Calu3 (cell line): ENCODE data around the gene IMMP1L. TPM values are rescaled to one million over a fixed set of nuclear protein-coding genes. Genes with fewer than 3 reads are reported as not detected.

ENCODE experiments used
- BruUV-seq: library from RNA; stranded (reverse); fragments of 400-500 nt; replicated peaks from 2 replicates; lab custom pipeline; 2021; lab: Mats Ljungman, UMichigan
- CTCF ChIA-PET: fragments of 300-600 bp; sonication (Branson Sonifier 250); formaldehyde crosslinking; loops from one replicate; lab custom pipeline; 2022; ENCODE audit warnings: antibody characterized with exemption; lab: Charles Lee
- DNase-seq: peaks from one replicate; pipeline ENCODE4 v3.0.0; 2022
- H3K27ac Mint-ChIP-seq: one replicate; pipeline ENCODE4 v1.8.0; 2022; ENCODE audit warnings: mixed read lengths; ENCODE audit not compliant: unreplicated experiment
- H3K27me3 Mint-ChIP-seq: one replicate; pipeline ENCODE4 v1.8.0; 2022; ENCODE audit warnings: mixed read lengths; ENCODE audit not compliant: unreplicated experiment
- H3K36me3 Mint-ChIP-seq: one replicate; pipeline ENCODE4 v1.8.0; 2022; ENCODE audit warnings: mild to moderate bottlenecking, moderate library complexity, mixed read lengths; ENCODE audit not compliant: insufficient read depth, unreplicated experiment
- H3K4me1 Mint-ChIP-seq: one replicate; pipeline ENCODE4 v1.8.0; 2022; ENCODE audit warnings: mild to moderate bottlenecking, low read depth, mixed read lengths; ENCODE audit not compliant: unreplicated experiment
- H3K4me3 Mint-ChIP-seq: one replicate; pipeline ENCODE4 v1.8.0; 2022; ENCODE audit warnings: mild to moderate bottlenecking, low read depth, moderate library complexity, mixed read lengths; ENCODE audit not compliant: unreplicated experiment
- H3K9me3 Mint-ChIP-seq: one replicate; pipeline ENCODE4 v1.8.0; 2022; ENCODE audit warnings: low read depth, mixed read lengths; ENCODE audit not compliant: unreplicated experiment
- intact Hi-C: fragments of 100-400 bp; cut with micrococcal nuclease; formaldehyde crosslinking; loops from one replicate; pipeline ENCODE4 v1.10.0; 2022; ENCODE audit not compliant: unreplicated experiment
- total RNA-seq: library from RNA; stranded (reverse); gene quantifications from 2 replicates; pipeline ENCODE4 v1.2.3, GENCODE V29; 2022
- TF ChIP-seq, protein P1 (sequence below): fragments of 200-600 bp; IDR thresholded peaks from one replicate; pipeline ENCODE4 v1.8.0; 2022; ENCODE audit warnings: antibody characterized with exemption; ENCODE audit not compliant: unreplicated experiment

Gene IMMP1L
- total RNA-seq, 1 experiment from 2014 or later: 22.9 TPM

DNA sequence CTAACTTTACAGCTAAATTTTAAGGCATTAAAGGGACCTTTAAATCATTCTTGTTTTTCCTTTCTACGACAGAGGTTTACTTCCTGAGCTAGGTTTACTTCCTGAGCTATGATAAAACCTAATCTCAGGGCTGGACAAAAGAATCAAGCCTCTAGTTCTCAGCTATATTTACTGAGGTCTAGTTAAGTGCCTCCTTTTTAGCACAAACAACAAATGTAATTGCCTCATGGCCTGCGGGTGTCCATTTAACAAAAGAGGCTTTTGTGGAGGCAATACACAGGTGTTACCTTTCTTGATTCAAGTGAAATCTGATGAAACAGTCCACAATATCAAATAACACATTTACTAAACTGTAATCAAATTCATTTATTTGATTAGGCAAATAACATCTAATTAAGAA is 67.3 kb downstream of the IMMP1L start:
- CTCF ChIA-PET: no interaction called here
- Mint-ChIP-seq H3K27ac (no peak overlapping the region), H3K27me3 (no peaks in the 10 kb centered on the region), H3K9me3 (no peaks in the 10 kb centered on the region), H3K4me3 (no peak overlapping the region), H3K4me1 (no peaks in the 10 kb centered on the region), H3K36me3 (no peaks in the 10 kb centered on the region)
- TF ChIP-seq, protein P1, sequence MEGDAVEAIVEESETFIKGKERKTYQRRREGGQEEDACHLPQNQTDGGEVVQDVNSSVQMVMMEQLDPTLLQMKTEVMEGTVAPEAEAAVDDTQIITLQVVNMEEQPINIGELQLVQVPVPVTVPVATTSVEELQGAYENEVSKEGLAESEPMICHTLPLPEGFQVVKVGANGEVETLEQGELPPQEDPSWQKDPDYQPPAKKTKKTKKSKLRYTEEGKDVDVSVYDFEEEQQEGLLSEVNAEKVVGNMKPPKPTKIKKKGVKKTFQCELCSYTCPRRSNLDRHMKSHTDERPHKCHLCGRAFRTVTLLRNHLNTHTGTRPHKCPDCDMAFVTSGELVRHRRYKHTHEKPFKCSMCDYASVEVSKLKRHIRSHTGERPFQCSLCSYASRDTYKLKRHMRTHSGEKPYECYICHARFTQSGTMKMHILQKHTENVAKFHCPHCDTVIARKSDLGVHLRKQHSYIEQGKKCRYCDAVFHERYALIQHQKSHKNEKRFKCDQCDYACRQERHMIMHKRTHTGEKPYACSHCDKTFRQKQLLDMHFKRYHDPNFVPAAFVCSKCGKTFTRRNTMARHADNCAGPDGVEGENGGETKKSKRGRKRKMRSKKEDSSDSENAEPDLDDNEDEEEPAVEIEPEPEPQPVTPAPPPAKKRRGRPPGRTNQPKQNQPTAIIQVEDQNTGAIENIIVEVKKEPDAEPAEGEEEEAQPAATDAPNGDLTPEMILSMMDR: no peak
- no peak for DNase-seq
- intact Hi-C loops: no loop called here
- BruUV-seq: no TSS peak

DNA sequence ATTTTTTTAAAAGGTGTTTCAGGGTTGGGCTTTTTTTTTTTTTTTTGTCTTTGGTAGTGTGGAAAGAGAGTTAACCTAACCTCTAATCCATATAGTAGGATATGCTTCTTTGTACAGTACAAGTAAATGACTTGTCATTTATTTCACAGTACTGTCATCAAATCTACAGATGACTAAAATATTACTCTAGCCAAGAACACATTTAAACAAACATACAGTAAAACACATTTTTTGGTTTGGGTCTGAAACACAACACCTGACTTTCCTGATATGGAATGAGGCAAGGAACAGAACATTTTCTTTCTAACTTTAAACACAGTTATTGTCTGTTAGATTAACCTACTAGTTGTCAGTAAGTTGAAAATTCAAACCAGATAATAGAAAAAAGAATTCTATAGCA is 68.1 kb downstream of the IMMP1L start:
- BruUV-seq: no TSS peak
- Mint-ChIP-seq H3K27me3 (no peaks in the 10 kb centered on the region), H3K27ac (no peak overlapping the region), H3K9me3 (no peaks in the 10 kb centered on the region), H3K36me3 (no peaks in the 10 kb centered on the region), H3K4me3 (no peak overlapping the region), H3K4me1 (no peaks in the 10 kb centered on the region)
- TF ChIP-seq, protein P1: no peak
- intact Hi-C loops: no loop called here
- CTCF ChIA-PET: no interaction called here
- no peak for DNase-seq

DNA sequence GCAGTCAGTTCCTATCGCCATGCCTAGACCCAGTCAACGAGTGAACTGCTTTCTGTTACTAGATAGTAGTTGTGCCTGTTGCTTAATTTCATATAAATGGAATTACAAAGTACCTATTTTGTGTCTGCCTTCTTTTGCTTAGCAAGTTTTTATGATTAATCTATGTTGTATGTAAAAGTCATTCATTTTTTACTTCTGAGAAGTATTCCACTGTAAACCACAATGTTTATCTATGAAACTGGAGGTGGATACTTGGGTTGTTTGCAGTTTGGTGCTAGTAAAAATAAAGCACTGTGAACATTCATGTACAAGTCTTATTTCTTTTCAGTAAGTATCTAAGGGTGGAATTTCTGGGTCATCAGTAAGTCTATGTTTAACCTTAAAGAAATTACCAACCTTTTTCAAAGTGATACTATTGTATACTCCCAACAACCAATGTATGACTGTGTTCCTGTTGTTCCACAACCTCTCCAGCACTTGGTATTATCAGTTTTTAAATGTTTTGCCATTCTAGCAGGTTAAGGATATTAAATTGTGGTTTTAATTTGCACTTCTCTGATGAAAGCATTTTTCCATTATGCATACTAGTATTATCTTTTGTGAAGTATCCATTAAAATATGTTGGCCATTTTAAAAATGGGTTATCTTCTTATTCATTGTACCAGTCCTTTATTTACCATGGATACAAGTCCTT is 71.5 kb downstream of the IMMP1L start:
- H3K4me1 Mint-ChIP-seq: no peaks in the 10 kb centered on the region
- intact Hi-C loops: no loop called here
- DNase-seq: no peak
- H3K36me3 Mint-ChIP-seq: no peaks in the 10 kb centered on the region
- H3K27me3 Mint-ChIP-seq: no peaks in the 10 kb centered on the region
- H3K9me3 Mint-ChIP-seq: no peaks in the 10 kb centered on the region
- CTCF ChIA-PET: no interaction called here
- H3K4me3 Mint-ChIP-seq: no peak overlapping the region
- BruUV-seq: no TSS peak
- H3K27ac Mint-ChIP-seq: no peak overlapping the region
- TF ChIP-seq, protein P1: no peak

- intact Hi-C loops: no loop called here
- BruUV-seq: no TSS peak
- Mint-ChIP-seq H3K36me3 (no peaks in the 10 kb centered on the region), H3K4me3 (no peak overlapping the region), H3K27ac (no peak overlapping the region), H3K4me1 (no peaks in the 10 kb centered on the region), H3K9me3 (no peaks in the 10 kb centered on the region), H3K27me3 (no peaks in the 10 kb centered on the region)
- no peak for DNase-seq
- TF ChIP-seq, protein P1: no peak
- CTCF ChIA-PET: no interaction called here
Measured at GRCh38 chr11:31433851-31434250, 75.6 kb downstream of the IMMP1L start.
